NCI-H748 (cell line): ENCODE results near the gene KCNMA1.

Source experiments
- DNase-seq: peaks from one replicate; lab custom pipeline; 2025; ENCODE audit not compliant: unreplicated experiment; lab: John Stamatoyannopoulos, UW

Gene KCNMA1

GRCh38 chr10:76977901-76978300, 659.7 kb downstream of the KCNMA1 start:
- no peak for DNase-seq

DNA sequence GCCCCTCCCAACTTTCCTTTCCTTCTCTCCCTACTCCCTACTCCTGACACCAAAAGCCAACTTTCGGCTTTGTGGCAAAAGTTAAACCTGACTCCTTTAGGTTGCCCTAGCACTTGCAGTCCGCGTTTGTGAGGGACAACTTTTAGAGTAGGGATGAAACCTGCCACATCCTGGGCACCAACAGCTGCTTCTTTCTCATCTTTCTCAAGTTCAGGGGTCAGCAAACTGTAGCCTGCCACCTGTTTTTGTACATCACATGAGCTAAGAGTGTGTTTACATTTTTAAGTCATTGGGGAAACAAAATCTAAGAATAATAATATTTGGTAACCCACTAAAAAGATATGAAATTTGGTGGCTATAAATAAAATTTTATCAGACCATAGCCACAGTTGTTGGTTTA, 660.6 kb downstream of the KCNMA1 start:
- DNase-seq, result no peak

DNA sequence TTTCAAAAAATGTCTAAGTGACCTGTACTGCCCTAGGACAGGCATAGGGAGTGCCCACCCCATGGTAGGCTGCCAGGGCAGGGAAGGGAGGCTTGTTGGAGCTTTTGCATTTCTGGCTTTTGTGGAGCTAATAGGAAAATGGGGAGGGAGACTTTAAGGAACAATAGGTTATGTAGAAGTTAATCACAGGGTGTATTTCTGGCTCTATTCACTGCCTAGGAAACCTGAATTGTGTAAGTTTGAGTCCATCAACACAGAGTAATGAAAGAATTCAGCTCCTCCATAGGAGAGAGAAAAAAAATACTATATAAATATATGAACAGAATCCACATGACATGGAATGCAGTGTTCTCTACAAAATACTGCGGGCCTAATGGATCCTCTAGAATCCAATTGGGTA, 661.5 kb downstream of the KCNMA1 start:
- peak; percentile 6 for DNase-seq

- DNase-seq, result no peak
Measured at GRCh38 chr10:76975126-76975525, 662.5 kb downstream of the KCNMA1 start.

DNA sequence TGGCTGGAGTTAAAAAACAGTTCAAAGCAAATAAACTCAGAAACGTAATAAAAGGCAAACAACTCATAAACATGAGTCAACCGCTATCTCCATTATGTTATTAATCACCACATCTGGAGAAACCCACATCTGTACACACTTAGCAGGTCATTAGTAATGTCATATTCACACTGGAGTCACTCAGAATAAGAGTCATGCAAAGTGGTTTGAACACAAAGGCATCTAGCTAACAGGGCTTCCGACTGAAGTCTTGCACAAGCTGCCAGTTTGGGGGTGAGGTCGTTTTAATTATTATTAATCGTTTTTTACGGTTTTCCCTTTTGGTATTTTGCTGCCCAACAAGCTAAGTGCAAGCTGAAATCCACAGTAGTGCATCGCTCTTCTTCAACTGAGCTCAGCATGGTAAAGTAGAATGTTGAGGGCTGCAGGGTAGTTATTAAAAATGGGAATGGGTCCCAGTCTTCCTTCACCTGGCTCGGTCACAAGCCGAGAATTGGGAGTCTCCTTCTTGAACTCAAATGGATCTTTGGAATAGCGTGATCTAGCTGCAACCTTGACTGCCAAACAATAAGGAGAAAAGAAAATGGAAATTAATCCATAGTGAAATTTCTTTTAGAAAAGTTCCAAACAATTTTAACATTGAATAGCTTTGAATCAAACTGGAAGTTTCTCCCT, 663.5 kb downstream of the KCNMA1 start:
- DNase-seq, result no peak

DNA sequence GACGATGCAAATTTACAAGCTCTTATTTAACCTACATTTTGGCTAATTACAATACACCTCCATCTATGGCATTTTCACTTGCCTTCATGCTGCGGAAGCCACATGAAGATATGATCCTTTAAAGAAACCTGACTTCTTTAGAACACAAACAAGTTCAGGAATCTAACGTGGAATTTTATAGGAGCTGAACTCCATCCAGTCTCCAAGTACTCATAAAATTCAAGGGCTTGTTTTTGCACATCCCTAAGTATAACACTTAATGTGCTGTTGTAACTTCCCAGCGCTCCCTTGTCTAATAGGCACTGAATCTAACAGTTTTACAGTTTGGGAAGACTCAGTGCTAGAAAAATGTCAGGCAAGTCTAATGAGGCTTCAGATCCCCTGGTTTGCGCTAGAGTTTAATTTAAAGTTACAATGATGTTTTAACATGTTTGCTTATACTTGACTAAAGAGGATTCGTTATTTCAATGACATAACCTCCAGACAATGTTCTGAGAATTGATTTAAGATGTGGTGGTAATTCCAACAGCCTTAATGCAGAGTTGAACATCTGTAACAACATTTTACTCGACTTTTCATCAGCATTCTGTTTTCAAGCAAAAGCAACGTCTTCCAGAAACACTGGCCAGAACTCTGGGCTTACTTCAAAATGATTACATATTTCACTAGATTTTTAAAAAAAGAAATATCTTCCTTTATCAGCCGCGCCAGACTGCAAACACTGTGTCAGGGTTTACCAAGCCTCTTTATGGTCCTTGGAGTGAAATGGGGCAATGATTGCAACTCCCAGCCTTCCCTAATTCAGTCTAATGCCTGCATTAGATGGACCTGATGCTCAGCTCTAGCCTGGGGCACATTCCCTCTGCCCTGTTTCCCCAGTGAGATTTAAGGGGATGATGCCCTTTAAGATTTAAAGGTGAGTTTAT, 664.3 kb downstream of the KCNMA1 start:
- DNase-seq, result no peak

DNA sequence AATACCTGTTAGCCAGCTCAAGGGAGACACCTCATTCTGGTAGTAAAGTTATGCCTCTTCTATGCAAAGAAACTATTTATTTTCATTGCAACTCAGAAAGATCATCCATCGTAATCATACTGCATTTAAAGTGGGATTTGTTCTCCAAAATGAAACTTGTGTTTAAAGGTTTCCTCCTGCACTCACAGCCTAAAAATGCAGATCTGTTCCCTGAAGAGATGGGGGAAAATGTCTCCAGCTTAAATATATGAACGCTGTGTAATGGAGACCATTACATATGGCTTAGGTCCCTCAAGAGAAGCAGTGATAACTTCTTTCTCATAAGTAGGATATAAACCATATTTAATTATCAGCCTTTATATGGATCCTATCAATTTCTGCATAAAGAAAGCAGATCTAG, 665.1 kb downstream of the KCNMA1 start:
- DNase-seq, result no peak

GRCh38 chr10:76971547-76972170, 665.9 kb downstream of the KCNMA1 start:
- DNase-seq, result no peak

GRCh38 chr10:76970711-76971519, 666.7 kb downstream of the KCNMA1 start:
- no peak for DNase-seq

- DNase-seq, result no peak
Measured at GRCh38 chr10:76969366-76969948, 668.2 kb downstream of the KCNMA1 start.

- DNase-seq, result no peak
Measured at GRCh38 chr10:76968483-76968882, 669.1 kb downstream of the KCNMA1 start.

DNA sequence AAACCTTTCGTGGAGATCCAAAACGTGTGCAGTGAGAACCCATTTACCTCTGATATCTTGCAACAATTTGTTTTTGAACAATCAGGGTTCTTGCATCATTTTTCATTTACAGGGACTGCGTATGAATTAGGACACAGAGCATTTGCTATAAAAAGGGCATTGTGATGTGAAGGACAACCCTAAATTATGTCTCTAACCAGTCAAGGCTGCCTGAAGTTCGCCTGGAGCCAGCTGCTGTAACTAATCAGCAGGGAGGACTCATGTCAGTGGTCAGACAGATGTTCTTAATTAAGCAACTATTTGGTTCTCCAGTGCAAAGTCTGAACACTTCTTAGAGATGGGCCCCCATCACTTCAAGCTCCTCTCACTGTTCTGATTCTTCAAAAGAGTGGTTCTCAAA, 674.8 kb downstream of the KCNMA1 start:
- DNase-seq, result no peak

- DNase-seq, result no peak
Measured at GRCh38 chr10:76961841-76962240, 675.8 kb downstream of the KCNMA1 start.

DNA sequence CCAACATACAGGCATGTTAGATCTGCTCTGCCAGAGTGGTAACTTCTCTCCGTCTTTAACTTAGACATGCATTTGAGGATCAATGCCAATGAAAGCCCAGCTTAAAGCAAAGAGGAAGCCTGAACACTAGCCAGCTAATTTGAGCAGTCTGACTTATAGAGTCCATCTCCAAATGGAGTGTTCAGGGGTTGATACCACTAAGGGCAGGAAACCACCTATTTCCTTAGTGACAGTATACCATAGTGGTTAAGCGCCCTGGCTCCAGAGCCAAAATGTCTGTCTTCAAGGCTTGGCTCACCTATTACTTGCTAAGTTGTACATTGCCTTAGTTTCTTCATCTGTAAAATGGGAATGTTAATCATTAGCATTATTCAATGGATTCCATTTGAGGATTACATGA, 678.5 kb downstream of the KCNMA1 start:
- no peak for DNase-seq

DNA sequence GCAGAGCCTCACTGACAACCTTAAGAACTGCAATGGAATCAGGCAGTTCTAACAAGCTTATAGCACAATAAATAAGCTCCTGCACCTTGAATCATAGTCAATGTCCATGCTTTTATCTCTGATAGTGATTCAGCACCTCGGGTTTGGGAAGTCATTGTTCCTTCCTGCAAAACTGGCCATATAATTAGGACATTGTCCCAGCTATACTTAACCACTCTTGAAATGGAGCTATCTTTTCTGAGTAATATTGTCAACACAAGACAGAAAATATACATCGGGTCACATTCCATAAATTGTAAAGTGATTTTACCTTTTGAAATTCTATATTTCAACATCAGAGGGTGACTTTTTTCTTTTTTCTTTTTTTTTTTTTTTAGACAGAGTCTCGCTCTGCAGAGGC, 682.8 kb downstream of the KCNMA1 start:
- no peak for DNase-seq

- DNase-seq, result no peak
Measured at GRCh38 chr10:76950354-76950753, 687.3 kb downstream of the KCNMA1 start.

- no peak for DNase-seq
Measured at GRCh38 chr10:76946270-76946669, 691.3 kb downstream of the KCNMA1 start.

GRCh38 chr10:76945166-76945565, 692.4 kb downstream of the KCNMA1 start:
- DNase-seq, result no peak

GRCh38 chr10:76944640-76945039, 693.0 kb downstream of the KCNMA1 start:
- no peak for DNase-seq

GRCh38 chr10:76942628-76943416, 694.8 kb downstream of the KCNMA1 start:
- no peak for DNase-seq
